Measurements from ENCODE around the gene TTC33.

The TTC33 gene

GRCh38 chr5:40746703-40747102 lies 9.1 kb downstream of the TTC33 start:
- Histone ChIP-seq H3K4me3 (IDR thresholded peaks at IDR 0.05; ENCODE audit: insufficient read depth, low read depth, low read length) (no peak overlapping the region), H3K27me3 (ENCODE audit: insufficient read depth, low read depth) (no peaks in the 10 kb centered on the region), H3K4me1 (ENCODE audit: low read depth, poor library complexity, severe bottlenecking) (no peaks in the 10 kb centered on the region), H3K36me3 (ENCODE audit: insufficient read depth) (no peaks in the 10 kb centered on the region; the same call in 1 of the 2 replicates), H3K9ac (no peak overlapping the region), H2AFZ (ENCODE audit: low read depth) (no peak overlapping the region), H4K20me1 (ENCODE audit: insufficient read depth) (no peaks in the 10 kb centered on the region), H3K79me2 (ENCODE audit: insufficient read depth, low read depth) (peaks cover 7% of the 10 kb centered on the region; the same call in 1 of the 2 replicates), H3K27ac (no peak overlapping the region), H3K4me2 (no peak overlapping the region)
- TF ChIP-seq, protein P1, sequence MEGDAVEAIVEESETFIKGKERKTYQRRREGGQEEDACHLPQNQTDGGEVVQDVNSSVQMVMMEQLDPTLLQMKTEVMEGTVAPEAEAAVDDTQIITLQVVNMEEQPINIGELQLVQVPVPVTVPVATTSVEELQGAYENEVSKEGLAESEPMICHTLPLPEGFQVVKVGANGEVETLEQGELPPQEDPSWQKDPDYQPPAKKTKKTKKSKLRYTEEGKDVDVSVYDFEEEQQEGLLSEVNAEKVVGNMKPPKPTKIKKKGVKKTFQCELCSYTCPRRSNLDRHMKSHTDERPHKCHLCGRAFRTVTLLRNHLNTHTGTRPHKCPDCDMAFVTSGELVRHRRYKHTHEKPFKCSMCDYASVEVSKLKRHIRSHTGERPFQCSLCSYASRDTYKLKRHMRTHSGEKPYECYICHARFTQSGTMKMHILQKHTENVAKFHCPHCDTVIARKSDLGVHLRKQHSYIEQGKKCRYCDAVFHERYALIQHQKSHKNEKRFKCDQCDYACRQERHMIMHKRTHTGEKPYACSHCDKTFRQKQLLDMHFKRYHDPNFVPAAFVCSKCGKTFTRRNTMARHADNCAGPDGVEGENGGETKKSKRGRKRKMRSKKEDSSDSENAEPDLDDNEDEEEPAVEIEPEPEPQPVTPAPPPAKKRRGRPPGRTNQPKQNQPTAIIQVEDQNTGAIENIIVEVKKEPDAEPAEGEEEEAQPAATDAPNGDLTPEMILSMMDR (conservative IDR thresholded peaks at IDR 0.05; ENCODE audit: low read depth, low read length) = no peak

GRCh38 chr5:40743771-40744170 lies 12.0 kb downstream of the TTC33 start:
- Histone ChIP-seq H3K27ac (no peak overlapping the region), H3K27me3 (ENCODE audit: insufficient read depth, low read depth) (no peaks in the 10 kb centered on the region), H3K4me3 (IDR thresholded peaks at IDR 0.05; ENCODE audit: insufficient read depth, low read depth, low read length) (no peak overlapping the region), H3K79me2 (ENCODE audit: insufficient read depth, low read depth) (peaks cover 7% of the 10 kb centered on the region; the same call in 1 of the 2 replicates), H3K4me1 (ENCODE audit: low read depth, poor library complexity, severe bottlenecking) (no peaks in the 10 kb centered on the region), H3K9ac (no peak overlapping the region), H3K4me2 (no peak overlapping the region), H2AFZ (ENCODE audit: low read depth) (no peak overlapping the region), H3K36me3 (ENCODE audit: insufficient read depth) (no peaks in the 10 kb centered on the region; the same call in 1 of the 2 replicates), H4K20me1 (ENCODE audit: insufficient read depth) (no peaks in the 10 kb centered on the region)
- TF ChIP-seq, protein P1 (conservative IDR thresholded peaks at IDR 0.05; ENCODE audit: low read depth, low read length) = no peak

DNA sequence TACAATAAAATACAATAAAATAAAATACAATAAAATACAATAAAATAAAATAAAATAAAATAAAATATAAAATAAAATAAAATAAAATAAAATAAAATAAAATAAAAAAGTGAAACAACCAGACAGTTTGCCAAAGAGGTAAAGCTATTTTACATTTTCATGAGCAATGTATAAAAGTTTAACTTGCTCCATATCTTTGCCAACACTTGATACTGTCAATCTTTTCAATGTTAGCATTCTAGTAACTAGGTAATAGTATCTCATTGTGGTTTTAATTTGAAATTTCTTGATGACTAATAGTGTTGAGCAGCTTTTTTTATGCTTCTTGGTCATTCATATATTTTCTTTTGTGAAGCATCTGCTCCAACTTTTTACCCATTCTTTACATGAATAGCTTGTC lies 17.3 kb downstream of the TTC33 start:
- Histone ChIP-seq H3K4me3 (IDR thresholded peaks at IDR 0.05; ENCODE audit: insufficient read depth, low read depth, low read length) (no peak overlapping the region), H3K79me2 (ENCODE audit: insufficient read depth, low read depth) (no peaks in the 10 kb centered on the region), H3K4me2 (no peak overlapping the region), H3K27me3 (ENCODE audit: insufficient read depth, low read depth) (no peaks in the 10 kb centered on the region), H3K36me3 (ENCODE audit: insufficient read depth) (no peaks in the 10 kb centered on the region), H3K4me1 (ENCODE audit: low read depth, poor library complexity, severe bottlenecking) (no peaks in the 10 kb centered on the region), H3K27ac (no peak overlapping the region), H2AFZ (ENCODE audit: low read depth) (no peak overlapping the region), H3K9ac (no peak overlapping the region), H4K20me1 (ENCODE audit: insufficient read depth) (no peaks in the 10 kb centered on the region)
- TF ChIP-seq, protein P1 (conservative IDR thresholded peaks at IDR 0.05; ENCODE audit: low read depth, low read length) = no peak

DNA sequence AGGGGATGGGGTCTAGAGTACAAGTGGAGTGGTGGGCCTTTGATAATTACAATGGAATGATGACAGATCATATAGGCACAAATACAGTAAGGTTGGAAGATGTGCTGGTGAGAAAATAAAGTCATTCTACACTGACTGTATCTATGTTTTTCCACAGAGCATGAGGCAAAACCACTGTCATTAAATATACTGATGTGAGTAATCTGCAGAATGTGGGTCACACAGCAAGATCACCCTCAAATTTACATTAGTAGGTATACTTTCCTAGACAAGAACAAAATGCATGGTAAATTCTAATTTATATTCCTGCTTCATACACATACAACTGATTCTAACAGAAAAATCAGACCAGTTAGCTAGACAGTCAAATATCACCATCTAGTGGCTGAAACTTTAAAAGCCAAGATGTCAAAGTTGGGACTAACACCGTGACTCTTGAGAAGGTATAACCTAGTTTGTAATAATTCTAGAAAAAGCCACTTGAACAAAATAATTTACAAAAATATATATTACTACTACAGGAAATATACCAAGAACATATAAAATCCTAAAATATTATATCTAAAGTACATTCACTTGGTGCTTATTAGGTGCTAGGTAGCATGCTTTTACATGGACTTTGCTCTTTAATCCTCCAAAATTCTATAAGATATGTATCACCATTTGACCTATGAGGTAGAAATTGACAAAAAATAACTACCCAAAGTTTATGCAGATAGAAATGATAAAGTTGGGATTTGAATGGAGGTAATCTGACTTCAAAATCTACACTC lies 19.5 kb downstream of the TTC33 start:
- TF ChIP-seq, protein P1 (conservative IDR thresholded peaks at IDR 0.05; ENCODE audit: low read depth, low read length) = peak; percentile 79
- no peak overlapping the region for H3K9ac ChIP-seq
- no peaks in the 10 kb centered on the region for H3K79me2 ChIP-seq (ENCODE audit: insufficient read depth, low read depth)
- H3K36me3 ChIP-seq (ENCODE audit: insufficient read depth) = no peaks in the 10 kb centered on the region
- H2AFZ ChIP-seq (ENCODE audit: low read depth) = no peak overlapping the region
- no peak overlapping the region for H3K27ac ChIP-seq
- H4K20me1 ChIP-seq (ENCODE audit: insufficient read depth) = no peaks in the 10 kb centered on the region
- H3K27me3 ChIP-seq (ENCODE audit: insufficient read depth, low read depth) = no peaks in the 10 kb centered on the region
- H3K4me3 ChIP-seq (IDR thresholded peaks at IDR 0.05; ENCODE audit: insufficient read depth, low read depth, low read length) = no peak overlapping the region
- H3K4me2 ChIP-seq = no peak overlapping the region
- H3K4me1 ChIP-seq (ENCODE audit: low read depth, poor library complexity, severe bottlenecking) = no peaks in the 10 kb centered on the region

Measured in KMS-11 (cell line).